ENCODE measurements around the gene GCH1. TPM values are rescaled to one million over a fixed set of nuclear protein-coding genes. Genes with fewer than 3 reads are reported as not detected.

GCH1 gene
- total RNA-seq, 1 donor from 2014 or later: 76.1 TPM

GRCh38 chr14:54828037-54828436, 74.6 kb downstream of the GCH1 start:
- intact Hi-C loops (cut with micrococcal nuclease): no loop called here

GRCh38 chr14:54823757-54824549, 78.7 kb downstream of the GCH1 start:
- intact Hi-C loops (cut with micrococcal nuclease): no loop called here

- intact Hi-C loops (cut with micrococcal nuclease): no loop called here
These were observed 79.9 kb downstream of the GCH1 start for GRCh38 chr14:54822685-54823084.

- intact Hi-C loops (cut with micrococcal nuclease): no loop called here
These were observed 84.2 kb downstream of the GCH1 start for GRCh38 chr14:54818201-54819133.

GRCh38 chr14:54817506-54817905, 85.1 kb downstream of the GCH1 start:
- intact Hi-C loops (cut with micrococcal nuclease): no loop called here

- intact Hi-C loops (cut with micrococcal nuclease): no loop called here
These were observed 86.2 kb downstream of the GCH1 start for GRCh38 chr14:54816450-54816849.

- intact Hi-C loops (cut with micrococcal nuclease): no loop called here
These were observed 87.1 kb downstream of the GCH1 start for GRCh38 chr14:54815515-54815914.

GRCh38 chr14:54815016-54815415, 87.6 kb downstream of the GCH1 start:
- intact Hi-C loops (cut with micrococcal nuclease): no loop called here

GRCh38 chr14:54814076-54814475, 88.5 kb downstream of the GCH1 start:
- intact Hi-C loops (cut with micrococcal nuclease): no loop called here

- intact Hi-C loops (cut with micrococcal nuclease): no loop called here
These were observed 89.5 kb downstream of the GCH1 start for GRCh38 chr14:54813081-54813480.

GRCh38 chr14:54812617-54813016, 90.0 kb downstream of the GCH1 start:
- intact Hi-C loops (cut with micrococcal nuclease): no loop called here

GRCh38 chr14:54809767-54810166, 92.9 kb downstream of the GCH1 start:
- intact Hi-C loops (cut with micrococcal nuclease): loop anchor here (5.0 kb wide), 1 partner anchor 83 kb away; no protein-coding TSS in a partner anchor

GRCh38 chr14:54808326-54809161, 94.1 kb downstream of the GCH1 start:
- intact Hi-C loops (cut with micrococcal nuclease): loop anchor here (5.0 kb wide), 1 partner anchor 84 kb away; no protein-coding TSS in a partner anchor

GRCh38 chr14:54807881-54808280, 94.7 kb downstream of the GCH1 start:
- intact Hi-C loops (cut with micrococcal nuclease): loop anchor here (5.0 kb wide), 1 partner anchor 84 kb away; no protein-coding TSS in a partner anchor

- intact Hi-C loops (cut with micrococcal nuclease): loop anchor here (5.0 kb wide), 1 partner anchor 85 kb away; no protein-coding TSS in a partner anchor
These were observed 95.2 kb downstream of the GCH1 start for GRCh38 chr14:54807428-54807827.

- intact Hi-C loops (cut with micrococcal nuclease): loop anchor here (1.0 to 5.0 kb wide), 2 partner anchors 86 to 242 kb away; no protein-coding TSS in a partner anchor
These were observed 96.0 kb downstream of the GCH1 start for GRCh38 chr14:54806616-54807015.

GRCh38 chr14:54805445-54806322, 96.9 kb downstream of the GCH1 start:
- intact Hi-C loops (cut with micrococcal nuclease): loop anchor here (1.0 to 5.0 kb wide), 2 partner anchors 87 to 241 kb away; no protein-coding TSS in a partner anchor

- intact Hi-C loops (cut with micrococcal nuclease): loop anchor here (5.0 kb wide), 1 partner anchor 87 kb away; no protein-coding TSS in a partner anchor
These were observed 97.6 kb downstream of the GCH1 start for GRCh38 chr14:54805070-54805444.

- intact Hi-C loops (cut with micrococcal nuclease): loop anchor here (5.0 kb wide), 1 partner anchor 88 kb away; no protein-coding TSS in a partner anchor
These were observed 98.0 kb downstream of the GCH1 start for GRCh38 chr14:54804538-54805041.

Data from T-helper 2 cell treated with Interferon-gamma antibody and Interleukin-4, amounts not matched to agents 100 ng/mL and 5 ng/mL, for 36 hours (primary cell).